HG02870 (cell line): Measurements from ENCODE around the gene TMEM127.

ENCODE experiments used
- ATAC-seq: cut with Tn5 transposase; IDR thresholded peaks from one replicate; pipeline ENCODE4 v1.9.1; 2021; ENCODE audit warnings: mild to moderate bottlenecking, moderate library complexity; ENCODE audit not compliant: unreplicated experiment

Gene TMEM127

GRCh38 chr2:96207774-96208142 lies 58.0 kb downstream of the TMEM127 start:
- no peak for ATAC-seq

GRCh38 chr2:96207073-96207773 lies 58.6 kb downstream of the TMEM127 start:
- ATAC-seq, result no peak

GRCh38 chr2:96205888-96206287 lies 59.9 kb downstream of the TMEM127 start:
- ATAC-seq, result no peak

GRCh38 chr2:96204836-96205624 lies 60.8 kb downstream of the TMEM127 start:
- no peak for ATAC-seq

- ATAC-seq, result no peak
These were observed 62.4 kb downstream of the TMEM127 start for GRCh38 chr2:96203130-96204028.

GRCh38 chr2:96202152-96202854 lies 63.5 kb downstream of the TMEM127 start:
- ATAC-seq, result no peak

- ATAC-seq, result no peak
These were observed 64.5 kb downstream of the TMEM127 start for GRCh38 chr2:96201338-96201737.

- no peak for ATAC-seq
These were observed 66.9 kb downstream of the TMEM127 start for GRCh38 chr2:96198921-96199320.
